CD4-positive, alpha-beta T cell treated with Interleukin-12 subunit alpha and Interleukin-12 subunit beta, for 1 hour (primary cell): Measurements from ENCODE around the gene TTN.
"Not testable (repeated sequence)": the region's sequence is repeated elsewhere in the genome, so short reads cannot be mapped to it uniquely, and the experiment has no call there.

Experiments
- DNase-seq: peaks from one replicate; pipeline ENCODE4 v3.0.0-alpha.2; 2020

Gene TTN

DNA sequence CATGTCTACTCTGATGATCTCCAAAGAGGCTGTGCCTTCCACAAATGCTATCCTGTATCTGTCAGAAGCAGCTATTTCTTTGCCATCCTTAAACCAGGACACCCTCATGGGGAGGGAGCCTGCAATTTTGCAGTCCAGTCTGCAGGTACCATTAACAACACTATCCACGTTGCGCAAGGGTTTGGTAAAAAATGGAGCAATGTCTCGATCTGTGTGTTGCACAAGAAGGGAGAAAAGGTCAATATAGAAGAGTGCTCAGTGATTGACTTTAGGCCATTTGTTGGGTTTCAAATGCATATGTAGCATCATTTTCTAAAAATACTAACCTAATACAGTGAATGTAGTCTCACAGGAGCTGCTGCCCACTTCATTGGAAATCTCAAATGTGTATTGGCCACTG lies 74.3 kb downstream of the TTN start:
- no peak for DNase-seq

DNA sequence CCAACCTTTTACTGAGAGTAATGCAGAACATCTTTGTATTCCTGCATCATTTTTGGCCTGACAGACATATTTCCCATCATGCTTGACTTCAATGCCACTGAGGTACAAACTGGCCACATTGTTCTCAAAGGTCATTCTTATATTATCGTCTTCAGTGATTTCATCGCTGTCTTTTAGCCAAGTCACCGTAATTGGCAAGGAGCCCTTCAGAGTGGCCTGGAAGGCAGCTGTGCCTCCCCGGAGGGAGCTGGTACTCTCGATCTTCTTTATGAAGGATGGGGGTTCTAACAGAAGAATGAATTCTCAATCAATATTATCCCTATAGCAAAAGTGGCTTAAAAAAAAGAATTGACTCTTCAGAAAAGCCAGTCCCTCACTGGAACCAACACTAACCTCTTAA lies 75.9 kb downstream of the TTN start:
- no peak for DNase-seq

DNA sequence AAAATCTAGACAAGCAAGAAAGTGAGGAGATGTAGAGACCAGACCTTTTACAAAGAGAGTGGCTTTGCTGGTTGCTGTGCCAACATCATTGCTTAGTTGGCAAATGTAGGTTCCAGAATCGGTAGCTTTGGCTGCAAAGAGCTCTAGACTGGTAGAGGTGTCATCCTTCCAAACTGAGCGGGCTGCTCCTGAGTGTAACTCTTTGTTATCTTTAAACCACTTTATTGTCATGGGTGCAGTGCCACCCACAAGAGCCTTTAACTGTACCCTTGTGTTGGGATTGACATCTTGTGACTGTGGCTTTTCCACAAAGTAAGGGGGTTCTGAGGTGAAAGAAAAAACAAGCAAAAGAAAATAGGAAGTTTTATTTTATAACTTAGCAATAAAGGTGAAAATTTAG lies 77.2 kb downstream of the TTN start:
- DNase-seq = no peak

DNA sequence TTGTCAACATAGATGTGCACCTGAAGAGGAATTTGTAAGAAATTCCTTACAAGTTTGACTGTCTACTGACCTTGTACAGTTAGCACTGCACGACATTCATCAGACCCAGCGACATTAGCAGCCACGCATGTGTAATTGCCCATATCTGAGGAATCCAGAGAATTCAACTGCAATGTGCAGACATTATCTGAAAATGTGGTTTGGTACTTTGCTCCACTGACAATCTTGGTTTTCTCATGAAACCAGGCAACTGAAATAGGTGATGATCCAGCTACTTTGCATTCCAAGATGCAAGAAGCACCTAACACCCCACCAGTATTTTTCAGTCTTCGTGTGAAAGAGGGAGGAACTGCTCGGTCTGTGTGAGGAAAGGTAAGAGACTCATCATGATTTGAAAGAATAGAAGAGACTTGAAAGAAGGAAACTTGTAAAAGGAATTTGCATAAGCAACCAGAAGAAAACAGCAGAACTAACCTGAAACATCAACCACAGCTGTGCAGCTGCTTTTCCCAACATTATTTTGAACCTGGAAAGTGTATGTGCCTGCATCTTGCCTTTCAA lies 83.4 kb downstream of the TTN start:
- no peak for DNase-seq

DNA sequence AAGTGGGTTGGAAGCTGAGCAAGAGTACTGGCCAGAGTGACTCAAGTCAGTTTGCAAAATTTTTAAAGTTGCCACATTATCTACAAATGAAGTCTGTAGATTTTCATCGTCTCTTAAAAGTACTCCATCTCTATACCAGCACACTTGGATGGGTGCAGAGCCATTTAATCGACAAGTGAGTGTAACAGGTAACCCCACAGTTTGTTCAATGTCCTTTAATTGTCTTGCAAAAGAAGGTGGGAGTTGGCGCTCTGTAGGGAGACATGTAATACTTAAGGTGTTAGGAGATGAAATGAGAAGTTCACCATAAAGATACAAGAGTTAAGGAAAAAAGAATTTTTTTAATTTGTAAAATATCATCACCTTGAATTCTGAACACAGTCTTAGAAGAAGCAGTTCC lies 84.9 kb downstream of the TTN start:
- DNase-seq = no peak

DNA sequence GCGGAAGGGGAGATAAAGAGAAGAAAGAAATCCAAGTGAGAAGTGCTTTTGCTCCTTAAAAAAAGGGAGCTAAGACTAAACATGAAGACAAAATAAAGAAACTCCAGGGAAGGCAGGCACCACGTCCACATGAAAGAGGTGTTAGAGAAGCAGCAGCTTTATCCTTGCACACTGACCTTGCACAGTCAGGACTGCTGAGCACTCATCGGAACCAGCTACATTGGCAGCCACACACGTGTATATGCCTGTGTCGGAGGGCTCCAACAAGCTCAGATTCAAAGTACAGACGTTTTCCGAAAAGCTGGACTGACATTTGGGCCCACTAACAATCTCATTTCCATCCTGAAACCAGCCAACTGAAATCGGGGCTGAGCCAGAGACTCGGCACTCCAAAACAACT lies 88.2 kb downstream of the TTN start:
- DNase-seq = no peak

DNA sequence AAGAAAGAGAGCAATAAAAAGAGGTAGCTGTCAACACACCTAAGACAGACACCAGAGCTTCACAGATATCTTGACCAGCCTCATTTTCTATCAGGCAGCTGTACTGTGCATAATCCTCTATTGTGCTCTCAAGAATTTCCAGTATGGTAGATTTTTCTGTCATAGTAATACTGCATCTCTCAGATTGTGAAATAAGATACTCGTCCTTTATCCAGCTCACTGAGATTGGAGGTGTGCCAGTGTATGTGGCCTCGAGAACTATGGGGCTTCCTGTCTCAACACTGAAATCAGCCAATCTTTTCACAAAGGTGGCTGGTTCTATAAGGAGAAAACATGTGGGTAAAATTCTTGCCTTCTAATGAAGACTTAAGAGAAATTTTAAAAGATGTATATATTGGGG lies 88.9 kb downstream of the TTN start:
- no peak for DNase-seq

DNA sequence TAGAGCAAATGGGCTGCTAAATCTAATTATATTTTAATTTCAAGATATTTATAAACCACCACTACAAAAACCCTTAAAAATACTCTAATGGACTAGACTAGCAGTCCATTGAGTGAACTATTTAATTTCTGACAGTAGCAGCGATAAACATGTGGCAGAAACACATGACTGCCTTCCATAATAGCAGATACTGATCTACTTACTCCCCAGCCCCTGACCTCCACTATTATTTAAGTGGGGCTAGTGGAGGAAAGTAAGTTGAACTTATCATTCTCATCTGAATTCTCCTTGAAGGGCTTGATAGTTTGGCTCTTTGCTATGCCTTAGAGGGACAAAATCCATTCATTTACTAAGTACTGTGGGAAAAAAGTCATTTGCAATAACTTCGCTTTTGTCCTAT lies 90.8 kb downstream of the TTN start:
- no peak for DNase-seq

DNA sequence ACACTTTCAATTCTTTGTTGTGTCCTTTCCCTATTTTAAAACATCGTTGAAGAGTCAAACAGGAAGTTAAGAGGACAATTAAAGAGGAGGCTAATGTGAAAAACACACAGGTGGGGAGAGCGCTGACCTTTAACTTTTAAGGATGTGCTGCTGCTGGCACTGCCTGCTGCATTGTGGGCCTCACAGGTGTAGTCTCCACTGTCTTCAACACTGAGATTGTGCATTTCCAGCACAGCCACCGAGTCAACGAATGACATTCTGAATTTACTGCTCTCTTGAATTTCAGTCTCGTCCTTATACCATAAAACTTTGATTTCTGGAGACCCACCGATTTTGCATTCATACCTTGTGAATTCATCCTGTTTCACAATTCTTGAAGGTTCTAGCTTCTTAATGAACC lies 91.9 kb downstream of the TTN start:
- DNase-seq = no peak

DNA sequence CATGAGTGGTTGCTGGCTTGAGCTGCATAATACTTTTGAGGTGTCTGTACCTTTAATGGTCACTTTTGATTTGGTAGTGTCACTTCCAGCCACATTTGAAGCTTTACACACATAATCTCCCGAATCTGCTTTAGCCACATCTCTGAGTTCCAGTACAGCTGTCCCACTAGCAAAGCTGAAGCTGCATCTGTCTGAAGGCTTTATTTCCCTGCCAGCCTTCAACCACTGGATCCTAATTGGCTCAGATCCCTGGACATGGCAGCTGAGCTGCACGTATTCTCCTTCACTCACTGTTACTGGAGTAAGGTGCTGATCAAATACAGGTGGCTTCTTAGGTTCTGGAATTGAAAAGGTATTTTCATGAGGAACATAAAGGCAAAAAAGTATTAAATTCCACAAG lies 99.7 kb downstream of the TTN start:
- no peak for DNase-seq

DNA sequence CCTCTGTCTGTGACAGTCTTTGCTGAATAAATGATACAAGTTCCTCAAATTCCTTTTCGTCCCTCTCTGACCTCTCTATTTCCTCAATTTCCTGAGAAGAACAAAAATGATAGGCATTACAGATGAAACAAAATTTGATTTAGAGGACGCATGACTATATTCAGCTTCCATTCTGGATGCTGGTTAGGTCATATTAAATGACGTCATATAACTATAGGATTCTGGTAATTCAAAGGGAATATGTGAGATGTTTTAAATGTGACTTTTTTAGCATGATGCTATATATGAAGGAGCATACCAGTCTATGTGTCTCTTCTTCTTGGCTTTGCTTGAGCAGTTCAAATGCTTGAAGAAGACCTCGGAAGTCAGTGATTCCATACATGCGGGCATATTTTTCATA lies 102.3 kb downstream of the TTN start:
- no peak for DNase-seq

DNA sequence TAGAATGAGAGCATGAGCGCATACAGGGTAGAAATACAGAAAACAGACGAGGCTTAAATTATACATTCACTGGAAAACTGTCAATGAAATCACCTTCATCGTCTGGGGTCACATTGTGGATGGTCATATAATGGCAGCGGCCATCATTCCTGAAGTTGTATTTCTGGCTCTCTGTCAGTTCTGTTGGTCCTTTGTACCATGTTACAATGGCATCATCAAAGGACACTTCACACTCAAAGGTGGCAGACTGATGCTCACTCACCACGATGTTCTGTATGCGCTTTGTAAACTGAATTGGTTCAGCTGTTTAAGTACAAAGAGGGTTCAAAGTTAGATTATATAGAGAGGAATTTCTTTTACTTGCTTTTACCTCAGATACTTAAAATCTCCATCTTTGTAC lies 104.9 kb downstream of the TTN start:
- DNase-seq = no peak

DNA sequence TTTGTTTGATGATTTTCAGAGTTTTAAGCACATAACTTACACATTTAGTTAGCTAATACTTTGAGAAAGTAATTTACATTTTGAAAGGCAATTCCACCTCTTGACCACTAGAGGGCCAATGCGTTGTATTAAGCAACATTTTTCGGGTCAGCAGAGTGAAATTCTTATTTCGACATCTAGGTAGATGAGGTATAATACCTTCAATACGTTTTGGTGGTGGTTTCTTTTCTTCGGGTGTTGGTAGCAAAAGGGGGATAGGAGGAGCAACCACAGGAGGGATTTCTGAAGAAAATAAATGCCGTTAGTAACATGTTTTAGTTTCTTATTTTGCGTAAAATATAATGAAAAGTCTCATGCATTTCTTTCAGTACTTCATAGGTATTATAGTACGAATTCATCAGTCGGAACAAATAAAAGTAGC lies 106.3 kb downstream of the TTN start:
- DNase-seq = peak; percentile 24

DNA sequence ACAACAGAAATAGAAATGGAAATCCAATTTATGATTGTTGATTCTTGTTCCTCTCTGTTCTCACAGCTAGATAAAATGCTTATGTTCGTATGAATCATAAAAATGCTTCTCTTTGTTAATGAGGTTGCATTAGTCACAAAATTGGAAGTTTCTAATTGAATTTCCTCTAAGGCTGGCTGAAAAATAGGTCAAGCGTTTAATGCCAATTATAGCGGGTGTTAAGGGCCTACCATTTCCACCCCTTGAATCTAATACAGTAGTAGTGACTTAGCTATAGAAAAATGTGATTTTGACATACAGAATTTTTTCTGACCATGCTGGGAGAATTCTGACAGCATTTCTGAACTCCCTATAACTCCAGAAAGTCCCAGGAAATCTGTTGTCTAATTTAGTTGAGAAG lies 107.1 kb downstream of the TTN start:
- DNase-seq = no peak

DNA sequence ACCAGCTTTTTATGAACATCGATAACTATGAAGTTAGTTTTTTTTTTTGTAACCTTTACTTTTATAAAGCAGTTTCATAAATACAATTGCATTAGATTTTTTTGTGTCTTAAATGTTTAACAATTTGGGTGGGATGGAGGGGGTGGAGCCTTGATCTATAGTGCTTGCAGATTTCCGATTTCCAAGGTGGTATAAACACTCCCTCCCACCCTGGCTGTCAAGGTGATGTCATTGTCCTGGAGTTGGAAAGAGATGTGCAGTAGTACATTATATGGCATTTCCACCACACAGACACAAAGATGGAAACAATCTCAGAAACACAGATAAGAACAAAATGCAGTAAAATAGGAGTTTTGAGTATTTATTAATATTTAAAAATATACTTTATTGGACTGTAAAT lies 114.4 kb downstream of the TTN start:
- no peak for DNase-seq

DNA sequence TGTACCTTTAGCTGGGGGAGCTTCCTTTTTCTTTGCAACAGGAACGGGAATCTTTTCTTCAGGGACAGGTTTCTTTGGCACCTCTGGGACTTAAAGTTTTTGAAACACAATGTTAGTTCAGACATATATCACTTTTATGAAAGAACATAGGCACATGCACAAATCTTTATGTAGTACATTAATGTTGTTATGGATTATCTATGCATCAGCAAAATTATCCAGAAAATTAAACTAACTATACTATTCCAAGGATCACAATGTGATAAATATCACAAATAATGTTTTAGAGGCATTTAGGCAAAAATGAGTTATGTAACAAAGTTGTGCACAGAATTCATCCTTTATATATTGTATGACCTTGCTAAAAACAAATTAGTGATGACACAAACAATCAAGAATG lies 117.4 kb downstream of the TTN start:
- no peak for DNase-seq

DNA sequence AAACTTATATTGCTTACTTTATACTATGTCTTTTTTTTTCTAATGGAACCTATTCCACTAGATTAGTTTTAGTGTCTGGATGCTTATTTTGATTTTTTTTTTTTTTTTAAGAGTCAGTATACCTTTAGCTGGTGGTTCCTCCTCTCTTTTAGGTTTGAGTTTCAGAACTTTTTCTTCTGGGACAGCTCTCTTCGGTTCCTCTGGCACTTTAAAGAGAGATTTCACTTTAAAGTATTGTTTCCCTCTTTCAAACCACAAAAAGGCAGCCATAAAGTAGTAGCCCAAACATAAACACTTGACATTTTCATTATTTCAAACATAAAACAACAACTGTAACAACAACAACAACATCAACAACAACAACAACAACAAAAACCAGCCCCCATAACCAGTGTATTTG lies 123.3 kb downstream of the TTN start:
- DNase-seq = no peak

DNA sequence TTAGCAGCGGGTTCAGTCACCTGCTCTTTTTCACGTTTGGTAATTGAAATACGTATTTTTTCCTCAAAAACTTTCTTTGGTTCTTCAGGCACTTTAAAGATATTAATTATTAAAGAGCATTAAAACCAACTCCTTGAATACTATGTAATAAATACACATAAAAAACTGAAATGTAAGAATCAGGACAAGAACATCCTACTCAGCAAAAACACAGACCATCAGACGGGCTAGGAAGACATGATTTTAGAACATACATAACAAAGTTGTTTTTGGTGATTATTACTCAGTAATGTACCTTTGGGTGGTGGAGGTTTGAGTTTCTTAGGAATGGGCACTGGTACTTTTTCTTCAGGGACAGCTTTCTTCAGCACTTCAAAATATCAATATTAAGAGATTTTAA lies 126.1 kb downstream of the TTN start:
- no peak for DNase-seq

DNA sequence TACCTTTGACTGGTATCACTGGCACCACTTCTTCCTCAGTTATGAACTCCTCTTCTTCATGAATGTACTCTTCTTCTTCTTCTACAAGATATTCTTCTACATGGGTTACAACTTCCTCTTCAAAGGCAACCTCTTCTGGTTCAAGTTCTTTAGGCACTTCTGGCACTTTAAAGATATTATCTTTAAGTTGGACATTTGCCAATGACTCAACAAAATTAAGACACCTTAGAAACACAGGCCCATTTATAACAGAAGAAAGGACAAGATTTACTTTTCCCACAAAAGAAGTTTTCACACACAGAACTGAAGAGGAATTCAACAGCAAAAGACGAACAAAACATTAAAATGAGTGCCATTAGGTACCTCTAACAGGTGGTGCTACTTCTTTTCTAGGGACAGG lies 127.3 kb downstream of the TTN start:
- DNase-seq = no peak

DNA sequence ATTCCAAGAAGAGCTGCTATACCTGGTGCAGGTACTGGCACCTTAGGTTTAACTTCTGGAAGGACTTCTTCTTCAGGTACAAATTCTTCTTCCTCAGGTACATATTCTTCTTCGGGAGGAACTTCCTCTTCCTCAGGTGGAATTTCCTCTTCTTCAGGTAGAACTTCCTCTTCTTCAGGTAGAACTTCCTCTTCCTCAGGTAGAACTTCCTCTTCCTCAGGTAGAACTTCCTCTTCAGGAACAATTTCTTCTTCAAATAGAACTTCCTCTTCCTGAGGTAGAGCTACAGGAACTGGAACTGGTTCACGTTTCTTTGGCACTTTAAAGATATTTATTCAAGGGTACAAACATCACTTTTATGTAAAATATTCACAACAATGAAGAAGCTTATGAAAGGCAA lies 129.6 kb downstream of the TTN start:
- no peak for DNase-seq

DNA sequence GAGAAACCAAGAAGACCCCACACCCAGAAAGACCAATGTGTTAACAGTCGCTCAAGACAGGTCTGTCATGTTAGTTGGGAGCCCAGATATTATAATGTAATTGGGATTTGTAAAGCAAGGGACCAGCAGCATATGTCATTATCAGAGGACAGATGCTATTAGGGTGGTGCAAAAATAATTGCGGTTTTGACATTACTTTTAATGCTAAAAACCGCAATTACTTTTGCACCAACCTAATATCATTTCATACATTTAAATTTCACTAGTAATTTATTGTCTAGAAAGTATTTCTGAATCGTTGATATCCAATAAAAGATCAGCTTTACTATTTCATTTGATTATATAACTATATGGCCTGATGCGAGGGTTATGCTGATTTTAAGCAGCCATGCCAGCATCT lies 131.2 kb downstream of the TTN start:
- DNase-seq = no peak

DNA sequence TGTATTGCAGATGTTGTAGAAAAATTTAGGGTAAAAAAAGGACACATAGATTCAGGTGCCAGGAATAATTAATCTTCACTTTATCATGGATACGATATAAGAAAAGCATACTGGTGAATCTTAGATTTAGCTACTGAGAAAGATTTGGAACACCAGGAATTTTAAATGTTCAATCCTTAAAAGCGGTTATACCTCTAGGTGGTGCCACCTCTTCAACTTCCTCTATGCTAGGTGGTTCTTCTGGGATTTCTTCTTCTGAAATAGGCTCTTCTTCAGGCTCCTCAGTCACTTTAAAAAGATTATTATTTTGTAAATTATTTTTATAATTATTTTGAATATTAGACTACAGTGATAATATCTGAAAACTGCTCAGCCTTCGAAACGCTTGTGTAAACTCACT lies 133.1 kb downstream of the TTN start:
- DNase-seq = no peak

DNA sequence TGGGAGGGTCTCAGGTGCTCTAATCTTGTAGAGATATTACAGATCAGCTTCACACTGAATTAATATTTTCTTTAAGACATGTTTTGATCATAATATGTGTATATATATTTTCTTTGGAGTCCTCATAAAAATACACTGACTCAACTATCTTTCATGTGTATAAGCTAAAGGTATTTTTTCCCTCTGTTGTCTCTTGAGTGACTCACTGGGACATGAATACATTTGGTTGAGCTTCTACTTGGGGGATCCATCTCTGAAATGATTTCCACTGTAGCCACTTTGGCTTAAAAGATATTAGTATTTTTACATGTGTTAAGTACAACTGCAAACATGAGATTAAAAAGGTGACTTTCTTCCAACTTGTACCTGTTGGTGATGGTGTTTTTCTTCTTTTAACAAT lies 140.8 kb downstream of the TTN start:
- DNase-seq = no peak

DNA sequence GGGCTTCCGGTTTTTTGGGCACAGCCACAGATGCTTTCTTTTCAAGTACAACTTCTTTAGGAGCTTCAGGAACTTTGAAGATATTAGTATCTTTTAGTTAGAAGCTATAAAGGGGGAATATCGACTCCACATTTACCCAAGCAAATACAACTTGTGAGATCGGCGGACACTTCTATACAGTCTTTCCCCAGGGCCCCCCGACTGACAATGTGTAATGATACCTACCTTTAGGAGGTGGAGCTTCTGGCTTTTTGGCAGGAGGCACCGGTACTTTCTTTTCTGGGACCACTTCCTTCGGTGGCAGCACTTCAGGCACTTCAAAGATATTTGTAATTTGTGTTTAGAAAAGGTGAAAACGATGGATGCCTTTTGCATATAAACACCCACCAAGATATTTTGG lies 148.7 kb downstream of the TTN start:
- not testable (repeated sequence) for DNase-seq

DNA sequence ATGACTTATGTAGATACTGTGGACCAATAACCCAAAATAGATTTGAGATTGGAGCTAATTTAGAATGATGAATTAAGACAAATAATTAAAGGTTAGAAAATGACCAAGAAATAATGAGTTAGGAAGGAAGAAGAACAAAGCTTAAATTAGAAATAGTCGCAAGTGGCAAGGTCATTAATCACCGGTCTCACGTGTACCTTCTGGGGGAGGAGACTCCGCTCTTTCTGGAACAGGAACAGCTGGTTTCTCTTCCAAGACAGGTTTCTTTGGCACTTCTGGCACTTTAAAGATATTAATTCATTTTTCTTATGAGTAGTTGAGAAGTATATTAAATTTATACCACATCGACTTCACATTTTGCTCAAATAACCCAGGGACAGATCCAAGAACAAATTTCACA lies 156.7 kb downstream of the TTN start:
- no peak for DNase-seq

DNA sequence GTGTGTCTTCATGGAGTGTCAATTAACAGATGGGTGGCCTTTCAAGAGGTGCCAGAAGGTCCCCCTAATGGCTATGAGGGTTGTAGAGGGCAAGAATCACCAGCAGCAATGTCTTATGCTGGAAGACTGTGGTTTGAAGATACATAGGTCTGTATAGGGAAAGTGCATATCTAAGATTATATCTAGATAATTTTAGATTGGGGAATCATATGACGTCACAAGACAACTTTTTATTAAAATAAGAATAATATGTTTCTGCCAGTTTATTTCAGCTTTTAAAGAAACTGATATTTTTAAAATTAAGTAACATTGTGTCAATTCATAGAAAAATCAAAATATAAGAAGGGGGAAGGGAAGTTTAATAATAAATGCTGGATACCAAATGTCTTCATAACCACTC lies 162.3 kb downstream of the TTN start:
- DNase-seq = no peak
